HG02571 (cell line): Measurements from ENCODE around the gene USP5.

Experiments
- ATAC-seq: cut with Tn5 transposase; IDR thresholded peaks from one replicate; pipeline ENCODE4 v1.9.1; 2021; ENCODE audit warnings: mild to moderate bottlenecking, moderate library complexity; ENCODE audit not compliant: unreplicated experiment

Gene USP5

GRCh38 chr12:6825398-6826124, 26.4 kb upstream of the USP5 start:
- ATAC-seq, result no peak

GRCh38 chr12:6826125-6826733, 25.7 kb upstream of the USP5 start:
- ATAC-seq, result no peak

GRCh38 chr12:6826734-6827436, 25.1 kb upstream of the USP5 start:
- no peak for ATAC-seq

GRCh38 chr12:6827437-6827911, 24.5 kb upstream of the USP5 start:
- ATAC-seq, result no peak

- ATAC-seq, result no peak
Observed at GRCh38 chr12:6827982-6828780, 23.8 kb upstream of the USP5 start, which contains the start of gene P3H3. TSS of gene P3H3 (plus strand) at chr12:6828407. CDS start at chr12:6828441, 34 bp downstream.

GRCh38 chr12:6828781-6829535, 23.0 kb upstream of the USP5 start:
- ATAC-seq, result no peak

GRCh38 chr12:6829536-6830220, 22.3 kb upstream of the USP5 start:
- no peak for ATAC-seq

- ATAC-seq, result no peak
Observed at GRCh38 chr12:6830286-6830890, 21.6 kb upstream of the USP5 start.

GRCh38 chr12:6830999-6831398, 21.0 kb upstream of the USP5 start:
- ATAC-seq, result no peak

GRCh38 chr12:6831450-6831995, 20.4 kb upstream of the USP5 start:
- ATAC-seq, result no peak

- ATAC-seq, result no peak
Observed at GRCh38 chr12:6832125-6832524, 19.8 kb upstream of the USP5 start.

- no peak for ATAC-seq
Observed at GRCh38 chr12:6833189-6833890, 18.6 kb upstream of the USP5 start.

- no peak for ATAC-seq
Observed at GRCh38 chr12:6834254-6834653, 17.7 kb upstream of the USP5 start.

GRCh38 chr12:6834873-6835272, 17.1 kb upstream of the USP5 start:
- no peak for ATAC-seq

GRCh38 chr12:6836851-6837250, 15.1 kb upstream of the USP5 start:
- ATAC-seq, result no peak

- ATAC-seq, result no peak
Observed at GRCh38 chr12:6837370-6838060, 14.4 kb upstream of the USP5 start.

GRCh38 chr12:6838854-6839253, 13.1 kb upstream of the USP5 start:
- ATAC-seq, result no peak
